ENCODE results near the gene MAMDC2. TPM values are rescaled to one million over a fixed set of nuclear protein-coding genes. Genes with fewer than 3 reads are reported as not detected.

The MAMDC2 gene
- polyA plus RNA-seq, 1 experiment: 10.4 TPM

DNA sequence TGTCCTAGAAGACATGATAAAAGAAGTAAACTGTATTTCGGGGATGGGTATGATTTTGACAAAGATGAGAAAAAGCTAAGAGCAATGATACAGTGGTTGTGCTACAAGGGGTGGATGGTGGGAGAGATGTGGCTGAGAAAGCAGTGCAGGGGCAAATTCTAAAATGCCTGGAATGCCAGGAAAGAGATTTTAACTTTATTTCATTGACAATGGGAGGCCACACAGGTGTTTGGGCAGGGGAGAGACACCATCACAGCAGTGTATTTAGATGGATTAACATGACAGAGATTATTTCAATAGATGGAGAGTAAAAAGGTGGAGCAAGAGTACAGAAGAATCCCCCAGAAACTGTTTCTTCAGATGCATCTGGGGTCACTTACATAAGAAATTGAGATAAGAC is 71.2 kb downstream of the MAMDC2 start:
- POLR2A ChIA-PET: no interaction called here
- no peak for TF ChIP-seq CTCF (IDR thresholded peaks at IDR 0.05; ENCODE audit: low read depth, low read length)

GRCh38 chr9:70117835-70118319 is 74.2 kb downstream of the MAMDC2 start:
- Histone ChIP-seq H3K27me3 (ENCODE audit: control insufficient read depth, insufficient read depth, low read length) (no peaks in the 10 kb centered on the region), H3K27ac (ENCODE audit: low read depth, low read length) (no peak overlapping the region), H3K4me3 (ENCODE audit: low read depth, low read length) (no peak overlapping the region), H3K9me3 (ENCODE audit: control insufficient read depth, insufficient read depth, low read length) (no peaks in the 10 kb centered on the region)
- ChIA-PET CTCF (interaction anchor here (1.5 kb wide), 1 partner anchor 145 kb away, joined by 6 read pairs; no protein-coding TSS in a partner anchor), POLR2A (interaction anchor here (0.7 kb wide), 1 partner anchor 63 kb away, joined by 3 read pairs; no protein-coding TSS in a partner anchor)
- DNase-seq (ENCODE audit: low read depth, low spot score): no peak
- TF ChIP-seq CTCF (IDR thresholded peaks at IDR 0.05; ENCODE audit: low read depth, low read length): no peak

More for the DNA sequence above, 71.2 kb downstream of the MAMDC2 start:
- Histone ChIP-seq H3K4me3 (ENCODE audit: low read depth, low read length) (no peak overlapping the region), H3K27ac (ENCODE audit: low read depth, low read length) (no peak overlapping the region), H3K9me3 (ENCODE audit: control insufficient read depth, insufficient read depth, low read length) (no peaks in the 10 kb centered on the region), H3K27me3 (ENCODE audit: control insufficient read depth, insufficient read depth, low read length) (no peaks in the 10 kb centered on the region)
- CTCF ChIA-PET: interaction anchor here (1.0 to 8.7 kb wide), 14 partner anchors 9 to 237 kb away, joined by 3 to 213 read pairs (median 30); no protein-coding TSS in a partner anchor
- no peak for DNase-seq (ENCODE audit: low read depth, low spot score)

DNA sequence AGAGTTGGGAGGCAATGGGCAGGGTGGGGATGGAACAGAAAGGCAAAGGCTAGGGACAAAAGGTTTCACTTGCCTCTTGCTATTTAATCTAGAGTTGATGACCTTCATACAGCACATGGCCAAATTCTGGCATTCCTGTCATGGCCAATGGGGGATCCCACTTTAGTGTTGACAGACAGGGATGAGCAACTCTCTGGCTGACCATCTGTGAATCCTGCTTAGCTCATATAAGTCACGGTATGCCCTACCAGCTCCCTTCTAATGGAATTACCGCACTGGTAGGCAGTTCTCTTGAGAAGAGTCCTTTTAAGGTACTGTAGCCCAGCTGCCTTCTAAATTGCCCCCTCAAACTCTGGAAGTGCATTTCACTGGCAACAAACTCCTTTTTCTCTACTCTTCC is 76.1 kb downstream of the MAMDC2 start:
- ChIA-PET CTCF (interaction anchor here (0.6 to 11.4 kb wide), 5 partner anchors 7 to 483 kb away, joined by 3 to 97 read pairs (median 12); no protein-coding TSS in a partner anchor), POLR2A (no interaction called here)
- Histone ChIP-seq H3K27ac (ENCODE audit: low read depth, low read length) (no peak overlapping the region), H3K27me3 (ENCODE audit: control insufficient read depth, insufficient read depth, low read length) (no peaks in the 10 kb centered on the region), H3K4me3 (ENCODE audit: low read depth, low read length) (no peak overlapping the region), H3K9me3 (ENCODE audit: control insufficient read depth, insufficient read depth, low read length) (no peaks in the 10 kb centered on the region)
- DNase-seq (ENCODE audit: low read depth, low spot score): no peak
- no peak for TF ChIP-seq CTCF (IDR thresholded peaks at IDR 0.05; ENCODE audit: low read depth, low read length)

GRCh38 chr9:70120834-70121510 is 77.3 kb downstream of the MAMDC2 start:
- peak overlapping the region; percentile 34 for H3K27ac ChIP-seq (ENCODE audit: low read depth, low read length)
- ChIA-PET CTCF (interaction anchor here (0.8 to 11.4 kb wide), 8 partner anchors 9 to 481 kb away, joined by 3 to 97 read pairs (median 4); no protein-coding TSS in a partner anchor), POLR2A (interaction anchor here (1.0 kb wide), 2 partner anchors 40 kb away, joined by 3 to 5 read pairs; no protein-coding TSS in a partner anchor)
- peak; percentile 55 for TF ChIP-seq CTCF (IDR thresholded peaks at IDR 0.05; ENCODE audit: low read depth, low read length)
- DNase-seq (ENCODE audit: low read depth, low spot score): peak; percentile 85
- no peaks in the 10 kb centered on the region for H3K27me3 ChIP-seq (ENCODE audit: control insufficient read depth, insufficient read depth, low read length)
- H3K9me3 ChIP-seq (ENCODE audit: control insufficient read depth, insufficient read depth, low read length): no peaks in the 10 kb centered on the region
- H3K4me3 ChIP-seq (ENCODE audit: low read depth, low read length): no peak overlapping the region
